Endometrial microvascular endothelial cells (primary cell): ENCODE results near the gene GAN. TPM values are rescaled to one million over a fixed set of nuclear protein-coding genes. Genes with fewer than 3 reads are reported as not detected.
"Not testable (repeated sequence)": the region's sequence is repeated elsewhere in the genome, so short reads cannot be mapped to it uniquely, and the experiment has no call there.

Experiments
- in situ Hi-C: cut with HindIII; loops from 2 replicates; pipeline ENCODE4 v1.10.0; 2017; ENCODE audit warnings: low sequenced_read_pairs, low pct_unique_long_range_greater_than_20kb; ENCODE audit errors: inconsistent ontology term
- total RNA-seq: library from RNA; depleted of rRNA; stranded (reverse); fragments of >200 nt; gene quantifications from one replicate; pipeline ENCODE4 v1.2.3, GENCODE V29; 2015; ENCODE audit errors: inconsistent ontology term

GAN gene
- total RNA-seq, 1 donor from 2014 or later: 13.8 TPM

- in situ Hi-C loops: loop anchor here (25.0 kb wide), 1 partner anchor 102 kb away; no protein-coding TSS in a partner anchor
Observed at GRCh38 chr16:81385031-81385756, 70.4 kb downstream of the GAN start.

GRCh38 chr16:81388357-81388756 is 73.6 kb downstream of the GAN start:
- in situ Hi-C loops: loop anchor here (25.0 kb wide), 1 partner anchor 99 kb away; no protein-coding TSS in a partner anchor

DNA sequence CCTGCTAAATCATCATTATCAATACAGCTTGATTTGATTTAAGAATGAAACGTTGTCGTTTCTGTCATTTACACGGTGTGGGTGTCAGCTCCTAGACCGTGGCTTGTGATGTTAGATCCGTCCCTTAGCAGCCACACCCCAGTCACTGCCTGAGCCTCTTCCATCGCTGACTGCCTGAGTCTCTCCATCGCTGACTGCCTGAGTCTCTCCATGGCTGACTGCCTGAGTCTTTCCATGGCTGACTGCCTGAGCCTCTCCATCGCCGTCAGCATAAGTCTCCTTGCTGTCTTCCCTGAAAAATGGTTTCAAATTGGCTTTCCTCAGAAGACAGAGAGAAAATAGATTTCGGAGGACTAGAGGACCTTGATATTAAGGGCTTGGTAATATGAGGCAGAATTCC is 76.1 kb downstream of the GAN start:
- in situ Hi-C loops: loop anchor here (25.0 kb wide), 1 partner anchor 96 kb away; no protein-coding TSS in a partner anchor

DNA sequence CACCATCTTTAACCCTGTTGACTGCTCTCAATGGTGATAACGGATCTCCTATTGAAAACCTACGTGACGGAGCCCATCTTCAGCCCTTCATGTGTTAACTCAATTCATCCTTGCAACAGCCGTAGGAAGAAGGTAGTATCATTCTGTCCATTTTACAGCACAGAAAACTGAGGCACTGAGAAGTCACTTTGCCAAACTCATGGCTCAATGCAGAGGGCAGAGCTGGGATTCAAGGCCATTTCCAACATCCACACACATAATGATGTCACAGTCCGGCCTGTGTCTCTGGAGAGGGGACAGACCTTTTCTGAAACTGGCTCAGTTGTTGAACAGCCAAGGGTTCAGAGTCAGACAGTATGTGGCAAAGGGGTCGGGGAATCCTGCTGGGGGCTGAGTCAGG is 77.2 kb downstream of the GAN start:
- in situ Hi-C loops: loop anchor here (25.0 kb wide), 1 partner anchor 95 kb away; no protein-coding TSS in a partner anchor

- in situ Hi-C loops: loop anchor here (25.0 kb wide), 1 partner anchor 93 kb away; no protein-coding TSS in a partner anchor
Observed at GRCh38 chr16:81394416-81394815, 79.7 kb downstream of the GAN start.

GRCh38 chr16:81394966-81395655 is 80.3 kb downstream of the GAN start:
- in situ Hi-C loops: loop anchor here (25.0 kb wide), 1 partner anchor 92 kb away; no protein-coding TSS in a partner anchor

- in situ Hi-C loops: loop anchor here (25.0 kb wide), 1 partner anchor 90 kb away; no protein-coding TSS in a partner anchor
Observed at GRCh38 chr16:81397058-81397878, 82.5 kb downstream of the GAN start.

GRCh38 chr16:81397879-81398520 is 83.2 kb downstream of the GAN start:
- in situ Hi-C loops: loop anchor here (25.0 kb wide), 1 partner anchor 89 kb away; no protein-coding TSS in a partner anchor

DNA sequence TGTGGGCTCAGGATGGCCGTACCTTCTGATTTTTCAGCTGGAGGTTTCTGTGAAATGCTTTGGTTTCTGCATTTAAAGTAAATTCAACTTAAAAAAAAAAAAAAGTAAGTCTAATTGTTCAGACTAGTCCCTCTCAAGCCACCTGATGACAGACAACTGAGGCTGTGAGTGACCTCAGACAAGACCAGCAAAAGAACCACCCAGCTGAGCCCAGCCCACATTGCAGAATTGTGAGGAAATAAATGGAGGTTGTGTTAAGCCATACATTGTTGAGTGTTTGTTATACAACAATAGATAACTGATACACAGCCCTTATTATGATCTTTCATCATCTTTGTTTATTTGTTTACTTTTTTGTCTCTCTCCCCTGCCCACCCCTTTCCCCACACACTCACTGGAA is 85.1 kb downstream of the GAN start:
- in situ Hi-C loops: loop anchor here (25.0 kb wide), 1 partner anchor 87 kb away; no protein-coding TSS in a partner anchor

DNA sequence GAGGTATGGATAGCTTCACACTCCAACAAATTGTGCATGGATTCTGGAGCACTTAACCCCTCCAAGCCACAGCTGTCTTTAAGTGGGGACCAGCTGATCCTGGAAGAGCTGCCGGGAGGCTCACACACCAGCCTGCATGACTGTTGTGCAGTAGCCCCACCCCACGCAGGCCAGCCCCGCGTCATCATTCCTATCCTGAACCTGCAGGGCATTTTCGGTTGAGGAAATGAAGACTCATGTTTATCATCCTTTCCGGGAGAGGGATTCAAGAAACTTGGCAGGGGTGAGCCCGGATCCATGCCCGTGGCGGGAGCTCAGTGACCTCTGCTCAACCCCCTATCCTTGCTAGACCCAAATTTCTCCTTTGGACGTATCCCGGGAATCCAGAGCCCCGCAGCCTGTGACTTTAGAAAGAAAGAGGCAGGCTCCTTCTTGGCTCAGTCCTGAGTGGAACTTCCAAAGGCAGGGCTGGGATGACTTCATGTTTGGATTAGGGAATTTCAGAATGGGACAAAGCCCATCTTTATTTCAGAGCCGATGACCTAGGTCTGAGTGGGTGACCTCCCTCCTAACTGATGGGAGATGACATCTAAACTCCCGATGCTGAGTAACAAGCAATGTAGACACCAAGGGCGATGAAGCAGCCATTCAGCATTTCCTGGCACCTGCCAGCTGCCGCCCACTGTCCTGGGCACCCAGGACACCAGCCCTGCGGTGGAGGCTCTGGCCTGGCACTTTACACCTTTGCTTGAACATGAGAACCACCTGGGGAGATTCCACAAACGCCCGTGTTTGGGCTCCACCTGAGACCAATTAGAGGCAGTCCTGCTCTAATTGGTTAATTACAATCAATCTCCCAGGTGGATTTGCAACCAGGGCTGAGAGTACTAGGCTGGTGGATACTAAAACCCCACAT is 86.5 kb downstream of the GAN start:
- in situ Hi-C loops: no loop called here

GRCh38 chr16:81403208-81403600 is 88.4 kb downstream of the GAN start:
- in situ Hi-C loops: no loop called here

- in situ Hi-C loops: no loop called here
Observed at GRCh38 chr16:81403601-81404391, 89.0 kb downstream of the GAN start.

DNA sequence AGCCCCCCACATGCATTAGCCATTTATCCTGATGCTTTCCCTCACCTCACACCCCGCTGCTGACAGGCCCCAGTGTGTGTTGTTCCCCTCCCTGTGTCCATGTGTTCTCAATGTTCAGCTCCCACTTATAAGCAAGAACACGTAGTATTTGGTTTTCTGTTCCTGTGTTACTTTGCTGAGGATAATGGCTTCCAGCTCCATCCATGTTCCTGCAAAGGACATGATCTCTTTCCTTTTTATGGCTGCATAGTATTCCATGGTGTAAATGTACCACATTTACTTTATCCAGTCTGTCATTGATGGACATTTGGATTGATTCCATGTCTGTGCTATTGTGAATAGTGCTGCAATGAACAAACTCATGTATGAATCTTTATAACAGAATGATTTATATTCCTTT is 90.2 kb downstream of the GAN start:
- in situ Hi-C loops: not testable (repeated sequence)

- in situ Hi-C loops: no loop called here
Observed at GRCh38 chr16:81405702-81406113, 90.9 kb downstream of the GAN start.

DNA sequence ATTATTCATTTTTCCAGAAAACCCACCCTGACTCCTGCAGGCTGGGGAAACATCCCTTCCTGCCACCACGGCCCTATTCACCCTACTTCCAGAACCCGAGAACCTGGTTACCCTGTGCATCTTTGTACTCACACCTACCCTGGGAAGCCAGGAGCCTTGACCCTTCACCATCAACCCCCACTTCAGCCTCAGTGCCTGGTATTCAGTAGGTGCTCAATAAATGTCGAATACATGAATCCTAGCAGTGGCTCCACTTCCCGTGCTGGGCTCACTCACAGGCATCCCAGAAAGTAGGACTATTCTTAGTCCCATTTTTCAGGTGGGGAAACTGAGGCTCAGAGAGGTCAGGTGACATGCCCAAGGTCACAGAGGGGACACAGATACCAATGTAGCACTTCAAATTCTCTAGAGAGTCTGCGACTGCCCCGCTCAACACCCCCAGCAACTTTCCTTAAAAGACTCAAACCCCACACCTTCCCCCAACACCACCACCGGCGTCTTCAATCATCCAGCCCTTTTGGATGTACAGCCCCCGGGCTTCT is 93.7 kb downstream of the GAN start:
- in situ Hi-C loops: no loop called here

DNA sequence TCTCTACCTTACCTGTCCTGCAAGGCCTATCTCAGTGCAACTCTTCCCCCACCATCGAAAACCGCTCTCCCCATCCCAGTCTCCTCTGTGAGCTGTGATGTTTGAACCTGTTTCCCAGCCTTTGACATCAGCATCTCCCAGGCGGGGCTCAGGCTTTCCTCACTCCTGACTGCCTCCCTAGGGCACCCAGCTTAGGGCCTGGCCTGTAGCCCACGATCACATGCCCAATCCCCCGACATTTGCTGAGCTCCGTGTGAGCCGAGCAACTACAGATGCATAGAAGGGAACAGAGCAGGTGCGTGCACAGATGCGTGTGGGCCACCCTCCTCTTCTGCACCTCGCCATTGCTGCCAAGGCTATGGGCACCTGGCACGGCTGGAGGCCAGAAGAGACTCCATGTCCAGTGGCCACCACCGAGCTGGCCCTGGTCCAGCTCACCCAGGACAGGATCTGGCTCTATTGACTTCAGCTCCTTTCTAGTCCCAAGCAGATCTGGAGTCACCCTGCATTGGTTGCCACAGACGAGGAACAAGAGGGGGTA is 94.3 kb downstream of the GAN start:
- in situ Hi-C loops: no loop called here
